ENCODE measurements around the gene RPS4Y1.

The RPS4Y1 gene

GRCh38 chrY:2907356-2907755 lies 66.0 kb downstream of the RPS4Y1 start:
- no peak overlapping the region for H3K4me3 Mint-ChIP-seq
- no peak for DNase-seq (ENCODE audit: low spot score)
- H3K27ac Mint-ChIP-seq = no peak overlapping the region
- peaks cover 2% of the 10 kb centered on the region for H3K4me1 Mint-ChIP-seq (ENCODE audit: low read depth)
- no peaks in the 10 kb centered on the region for H3K27me3 Mint-ChIP-seq (ENCODE audit: low read depth)
- H3K36me3 Mint-ChIP-seq (ENCODE audit: low read depth) = peaks cover 3% of the 10 kb centered on the region
- peaks cover 2% of the 10 kb centered on the region for H3K9me3 Mint-ChIP-seq

GRCh38 chrY:2913066-2913815 lies 71.8 kb downstream of the RPS4Y1 start:
- peak; percentile 17 for DNase-seq (ENCODE audit: low spot score)
- peak overlapping the region; percentile 40 for H3K4me3 Mint-ChIP-seq
- H3K27ac Mint-ChIP-seq = peak overlapping the region; percentile 63
- no peaks in the 10 kb centered on the region for H3K27me3 Mint-ChIP-seq (ENCODE audit: low read depth)
- peaks cover 5% of the 10 kb centered on the region for H3K9me3 Mint-ChIP-seq
- peaks cover 13% of the 10 kb centered on the region for H3K4me1 Mint-ChIP-seq (ENCODE audit: low read depth)
- peaks cover 6% of the 10 kb centered on the region for H3K36me3 Mint-ChIP-seq (ENCODE audit: low read depth)
